ENCODE data around the gene MRPL36.

DNA sequence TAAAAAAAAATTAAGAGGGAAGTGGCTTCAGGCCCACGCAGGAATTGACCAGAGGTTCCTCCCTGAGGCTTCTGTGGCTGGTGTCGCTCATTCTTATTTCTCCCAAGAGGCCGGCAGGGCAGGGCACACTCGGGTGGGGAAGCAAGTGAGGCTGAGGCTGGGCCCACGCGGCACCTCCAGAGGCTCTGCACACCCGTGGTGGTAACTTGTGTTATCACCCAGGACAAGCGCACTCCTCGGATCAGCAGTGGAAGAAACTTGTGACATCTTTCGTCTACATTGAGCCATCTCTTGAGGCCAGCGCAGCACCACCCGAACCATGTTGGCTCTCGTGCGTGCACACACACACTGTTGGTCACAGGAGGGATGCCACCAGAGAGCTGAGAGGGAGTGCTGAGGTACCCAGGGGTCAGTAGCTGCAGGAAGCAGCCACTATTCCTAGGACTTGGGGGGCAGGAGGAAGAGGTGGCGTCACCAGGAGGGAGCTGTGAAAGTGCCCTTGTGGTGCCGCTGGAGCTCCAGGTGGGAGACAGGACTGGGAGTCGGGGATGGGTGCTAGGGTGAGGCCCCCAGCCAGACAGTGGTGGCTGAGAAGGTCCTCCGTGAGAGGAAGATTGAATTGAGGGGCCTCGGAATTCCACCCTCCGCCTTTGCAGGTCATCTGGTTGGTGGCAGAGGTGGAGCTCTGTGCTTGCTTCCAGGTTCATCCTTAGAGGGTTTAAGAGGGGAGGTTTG, 8.0 kb upstream of the MRPL36 start:
- TF ChIP-seq POLR2AphosphoS5 (IDR thresholded peaks at IDR 0.05; ENCODE audit: borderline replicate concordance, low read depth, low read length) = no peak
- TF ChIP-seq EZH2 (IDR thresholded peaks at IDR 0.05) = no peak
- TF ChIP-seq FOXP2 (optimal IDR thresholded peaks at IDR 0.05; ENCODE audit: control extremely low read depth, extremely low read length, insufficient read depth) = no peak

Measured in SK-N-MC (cell line).